GM18873 (cell line): Measurements from ENCODE around the gene PARVB.

Source experiments
- ATAC-seq: cut with Tn5 transposase; IDR thresholded peaks from one replicate; pipeline ENCODE4 v1.9.1; 2021; ENCODE audit warnings: mild to moderate bottlenecking, moderate library complexity, moderate number of reproducible peaks; ENCODE audit not compliant: unreplicated experiment, low FRiP score

PARVB gene

DNA sequence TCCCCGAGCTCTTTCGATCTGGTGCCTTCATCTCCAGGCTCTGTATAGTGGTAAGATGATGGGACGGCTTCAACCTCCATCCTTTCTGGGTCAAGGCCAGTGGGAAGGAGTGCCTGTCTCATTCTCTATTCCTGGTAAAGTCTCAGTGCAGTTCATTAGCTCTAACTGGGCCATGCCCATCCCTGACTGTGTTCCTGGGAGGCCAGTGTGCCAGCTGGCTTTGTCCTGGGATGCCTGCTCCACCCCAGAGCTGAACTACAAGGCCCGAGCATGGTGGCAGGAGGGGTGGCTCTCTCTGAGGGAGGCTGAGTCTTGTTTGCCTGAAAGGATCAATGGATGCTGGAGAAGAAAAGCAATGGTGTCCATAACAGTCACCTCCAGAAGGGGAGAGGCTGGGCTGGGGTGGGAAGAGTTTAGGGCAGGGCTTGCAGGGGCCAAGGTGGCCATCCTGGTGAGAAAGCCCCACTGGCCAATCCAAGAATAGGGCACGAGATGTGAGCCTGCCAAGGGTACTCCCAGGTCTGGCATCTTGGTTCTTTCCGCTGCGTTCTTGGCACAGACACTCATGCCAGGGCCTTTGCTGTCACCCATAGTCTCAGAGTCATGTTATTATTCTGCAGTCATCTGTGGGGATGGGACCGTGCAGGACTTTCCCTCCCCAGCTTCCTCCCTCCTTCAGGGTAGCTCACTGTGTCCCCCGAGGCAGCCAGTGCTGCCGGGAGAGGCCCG is 60.1 kb downstream of the PARVB start:
- ATAC-seq, result no peak

DNA sequence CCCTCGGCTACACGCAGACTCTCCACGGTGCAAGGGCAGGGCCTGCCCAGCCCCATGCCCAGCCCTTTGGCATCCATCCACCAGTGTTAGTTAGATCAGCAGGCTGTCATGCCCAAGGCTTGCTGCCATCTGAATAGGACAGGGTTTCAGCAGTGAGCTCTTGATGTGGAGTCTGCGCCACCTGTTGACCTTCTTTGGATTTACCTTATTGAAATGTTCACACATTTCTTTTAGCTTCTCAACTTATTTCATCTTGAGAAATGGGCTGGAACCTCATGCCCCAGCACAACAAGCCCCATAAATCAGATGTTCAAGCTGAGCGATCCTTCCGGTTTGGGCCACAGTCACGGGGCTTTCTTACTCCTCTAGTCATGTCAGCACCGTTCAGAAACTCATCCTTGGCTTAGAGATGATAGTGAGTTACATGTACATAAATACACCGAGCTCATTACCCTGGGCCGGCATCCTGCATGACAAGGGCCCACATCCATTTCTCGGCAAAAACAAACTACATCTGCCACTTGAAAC is 61.7 kb downstream of the PARVB start:
- ATAC-seq, result no peak

- ATAC-seq, result no peak
These were observed 62.4 kb downstream of the PARVB start for GRCh38 chr22:44086271-44087088.

DNA sequence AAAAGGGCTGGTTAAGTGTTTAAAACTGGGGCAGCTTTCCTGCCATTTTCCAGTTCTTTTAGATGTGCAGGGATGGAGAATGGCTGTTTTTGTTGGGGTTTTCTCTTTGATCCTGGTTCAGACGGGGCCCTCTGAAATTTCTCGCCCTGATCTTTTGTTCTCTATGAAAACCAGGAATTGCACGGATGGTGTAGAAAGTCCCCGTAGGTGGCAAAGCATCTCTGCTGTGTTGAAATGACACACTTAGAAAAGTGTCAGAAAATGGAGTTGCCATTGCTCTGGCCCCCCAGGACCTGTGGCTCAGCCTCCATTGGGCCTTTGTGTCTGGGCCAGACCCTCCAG is 63.0 kb downstream of the PARVB start:
- ATAC-seq, result no peak

DNA sequence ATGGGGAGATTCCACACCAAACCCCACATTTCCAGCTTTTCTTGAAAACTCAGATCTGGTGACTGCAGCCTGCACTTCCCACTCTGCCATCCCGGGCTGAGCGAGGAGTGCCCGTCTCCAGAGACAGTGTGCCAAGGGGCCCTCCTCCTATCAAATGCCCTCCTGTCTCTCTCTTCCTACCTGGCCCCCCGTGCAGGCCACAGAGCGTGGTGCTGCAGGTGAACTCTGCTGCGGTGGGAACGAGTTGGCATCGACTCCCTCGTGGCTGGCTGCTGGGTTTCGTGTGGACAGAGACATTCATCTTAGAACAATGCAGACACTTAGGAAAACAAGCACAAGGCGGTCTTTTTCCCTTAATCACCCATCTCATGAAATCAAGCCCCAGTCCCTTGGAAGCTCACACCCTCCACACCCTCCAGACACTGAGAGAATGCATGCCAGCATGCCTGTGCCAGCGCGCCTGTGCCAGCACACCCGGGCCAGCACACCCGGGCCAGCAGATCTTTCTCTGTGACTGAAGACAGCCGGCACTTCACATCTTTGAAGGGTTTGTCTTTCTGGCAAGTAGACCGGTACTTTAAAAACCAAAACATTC is 65.0 kb downstream of the PARVB start:
- no peak for ATAC-seq

DNA sequence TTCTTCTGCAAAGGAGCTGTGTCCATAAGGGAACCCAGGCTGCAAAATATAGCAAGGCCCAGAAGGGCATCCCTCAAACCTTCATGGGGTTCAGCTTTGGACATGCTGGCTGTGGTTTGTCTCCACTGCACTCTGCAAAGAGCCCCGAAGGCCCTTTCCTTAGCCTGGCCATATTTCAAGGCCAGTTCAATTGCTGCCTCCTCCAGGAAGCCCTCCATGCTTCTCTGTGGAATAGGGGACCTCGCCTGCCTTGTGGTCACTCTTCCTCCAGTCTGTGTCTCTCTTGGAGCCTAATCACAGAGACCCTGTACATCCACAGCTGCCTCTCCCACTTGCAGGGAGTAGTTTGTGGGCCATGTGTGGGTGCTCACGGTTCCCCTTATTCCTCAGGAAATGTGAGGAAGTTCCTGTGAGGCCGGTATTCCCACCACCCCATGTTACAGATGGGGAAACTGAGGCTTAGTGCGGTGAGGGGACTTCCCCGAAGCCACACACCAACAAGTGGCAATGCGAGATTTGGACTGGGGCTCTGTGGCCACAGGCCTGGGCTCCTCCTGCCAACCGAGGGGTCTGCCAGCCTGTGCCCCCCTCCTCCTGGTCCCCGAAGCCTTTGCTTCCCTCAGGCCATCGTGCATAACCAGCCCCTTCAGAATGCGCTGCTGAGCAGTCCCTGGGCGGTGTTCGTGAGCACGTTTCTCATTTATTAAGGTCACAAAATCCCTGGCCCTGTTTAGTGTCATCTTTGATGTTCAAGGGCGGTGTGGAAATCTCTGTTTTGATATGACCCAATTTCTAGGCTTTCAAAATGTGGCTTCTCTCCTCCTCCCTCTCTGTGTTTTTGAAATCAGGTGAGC is 65.8 kb downstream of the PARVB start:
- ATAC-seq, result no peak

DNA sequence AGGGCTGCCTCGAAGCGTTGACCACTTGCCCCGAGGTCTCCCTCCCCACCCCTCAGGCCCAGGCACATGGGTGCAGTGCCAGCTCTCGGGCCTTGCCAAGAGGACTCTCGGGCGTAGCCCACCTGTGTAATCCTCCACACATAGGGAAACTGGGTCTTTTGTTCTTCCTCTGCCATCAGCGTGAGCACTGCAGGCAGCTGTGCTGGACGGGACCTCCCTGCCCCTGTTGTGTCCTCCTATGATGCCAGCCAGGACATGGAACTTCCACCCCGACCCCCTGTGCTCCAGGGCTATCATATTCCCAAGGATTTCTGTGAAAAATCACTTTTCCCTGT is 66.4 kb downstream of the PARVB start:
- no peak for ATAC-seq

GRCh38 chr22:44091021-44091721 is 67.1 kb downstream of the PARVB start:
- ATAC-seq, result no peak

GRCh38 chr22:44091751-44092150 is 67.6 kb downstream of the PARVB start:
- no peak for ATAC-seq

DNA sequence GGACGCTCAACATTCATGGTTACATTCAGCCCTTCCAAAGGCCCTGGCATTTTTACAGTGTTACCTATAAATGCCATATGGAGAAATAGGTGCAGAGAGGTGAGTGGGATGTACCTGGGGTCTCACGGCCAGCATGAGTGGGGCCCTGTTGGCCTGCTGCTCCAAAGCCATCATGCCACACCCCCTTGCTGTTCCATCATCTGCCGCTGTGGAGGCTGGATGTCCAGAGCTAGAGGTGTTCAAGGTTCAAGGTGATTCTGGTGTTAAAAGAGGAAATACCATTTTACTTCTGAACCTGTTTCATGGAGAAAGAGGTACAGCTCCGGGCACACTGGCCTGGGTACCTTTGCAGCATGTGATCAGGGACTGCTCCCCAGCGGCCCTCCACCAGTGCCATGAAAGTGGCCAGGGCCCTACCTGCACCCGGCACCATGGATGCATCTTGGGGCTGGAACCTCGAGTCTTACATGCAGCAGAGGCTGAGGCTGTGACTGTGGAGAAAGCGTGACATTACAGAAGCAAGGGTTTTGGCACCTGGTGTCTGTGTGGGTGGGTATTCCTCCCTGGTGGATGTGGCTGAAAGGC is 68.6 kb downstream of the PARVB start:
- ATAC-seq, result no peak

GRCh38 chr22:44093791-44094190 is 69.7 kb downstream of the PARVB start:
- no peak for ATAC-seq

- no peak for ATAC-seq
These were observed 70.7 kb downstream of the PARVB start for GRCh38 chr22:44094751-44095302.

DNA sequence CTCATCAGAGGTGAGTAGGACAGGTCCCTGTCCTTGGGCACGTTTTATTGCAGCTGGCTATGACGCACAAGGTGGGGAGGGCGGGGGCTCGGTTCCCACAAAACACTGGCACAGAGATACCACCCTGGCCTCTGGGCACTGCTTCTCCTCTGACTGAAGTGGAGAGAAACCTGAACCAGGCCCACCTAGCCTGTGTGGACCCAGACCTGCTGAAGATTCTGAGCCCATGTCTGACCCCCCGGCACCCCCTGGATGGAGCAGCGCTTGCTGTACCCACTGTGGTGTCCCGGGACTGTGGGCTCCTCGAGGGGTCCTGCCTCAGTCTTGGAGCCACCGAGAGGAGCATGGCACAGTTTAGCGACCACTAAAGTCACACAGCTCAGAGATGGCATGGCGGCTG is 72.6 kb downstream of the PARVB start:
- no peak for ATAC-seq

GRCh38 chr22:44097263-44098020 is 73.3 kb downstream of the PARVB start:
- no peak for ATAC-seq

DNA sequence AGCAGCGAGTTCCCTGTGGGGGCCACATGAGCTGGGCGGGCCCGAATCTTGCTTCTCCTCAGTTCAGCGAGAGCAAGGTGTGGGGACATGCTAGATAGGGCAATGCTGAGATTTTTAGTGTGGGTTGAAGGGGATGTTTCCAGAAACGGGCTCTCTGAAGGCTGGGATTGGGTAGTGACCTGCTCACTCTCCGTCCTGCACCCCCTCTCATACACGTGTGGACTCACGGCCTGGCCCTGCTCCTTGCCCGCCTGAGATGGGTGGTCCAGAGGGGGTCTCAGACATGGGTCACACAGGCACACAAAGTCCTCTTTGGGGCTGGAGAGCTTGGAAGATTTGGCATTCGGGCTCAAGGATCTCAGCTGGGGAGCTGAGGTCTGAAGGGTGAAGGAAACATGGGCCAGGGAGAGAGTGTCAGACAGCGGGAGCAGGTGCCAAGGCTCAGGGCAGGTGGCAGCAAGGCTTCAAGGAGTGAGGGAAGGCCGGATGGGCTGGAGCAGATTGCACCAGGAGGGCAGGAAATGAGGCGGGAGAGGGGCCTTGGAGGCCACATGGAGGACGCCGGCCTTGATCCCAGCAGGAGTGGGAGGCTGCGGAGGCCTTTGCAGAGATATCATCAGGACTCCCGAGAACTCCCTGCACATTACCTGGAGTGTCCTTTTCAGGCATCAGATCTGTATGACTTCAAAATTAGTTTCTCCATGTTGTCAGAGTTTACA is 74.1 kb downstream of the PARVB start:
- no peak for ATAC-seq

DNA sequence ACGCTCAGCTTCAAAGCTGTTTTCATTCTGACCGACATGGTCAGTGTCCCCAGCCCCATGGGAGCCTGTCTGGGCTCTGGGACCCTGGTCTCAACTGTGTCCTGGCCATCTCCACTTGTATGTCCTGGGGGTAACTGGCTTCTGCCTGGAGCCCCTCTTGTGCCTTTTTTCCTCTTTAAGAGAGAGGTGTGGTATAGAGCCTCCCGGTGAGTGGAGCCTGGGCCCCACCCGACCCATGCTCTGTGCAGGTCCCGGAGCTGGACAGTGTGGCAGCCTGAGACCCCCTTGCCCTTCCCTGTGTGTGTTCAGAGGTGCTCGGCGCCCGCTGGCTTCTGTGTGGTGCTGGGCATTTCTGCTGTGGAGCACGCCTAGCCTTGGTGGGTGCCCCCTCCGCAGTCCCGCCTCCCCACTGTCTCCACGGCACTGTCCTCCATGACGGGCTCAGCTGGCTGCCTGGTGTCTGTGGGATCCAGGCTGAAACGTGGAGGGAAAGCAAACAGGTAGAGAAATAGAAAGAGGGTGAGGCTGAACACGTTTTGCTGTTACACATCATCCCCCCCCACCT is 74.9 kb downstream of the PARVB start:
- ATAC-seq, result no peak

GRCh38 chr22:44099696-44100095 is 75.6 kb downstream of the PARVB start:
- ATAC-seq, result no peak

- ATAC-seq, result no peak
These were observed 76.3 kb downstream of the PARVB start for GRCh38 chr22:44100411-44100810.
